Measurements from ENCODE around the gene C14orf132. TPM values are rescaled to one million over a fixed set of nuclear protein-coding genes. Genes with fewer than 3 reads are reported as not detected.

Gene C14orf132
- total RNA-seq, 2 donors from 2014 or later: 23.0 to 37.5 TPM

DNA sequence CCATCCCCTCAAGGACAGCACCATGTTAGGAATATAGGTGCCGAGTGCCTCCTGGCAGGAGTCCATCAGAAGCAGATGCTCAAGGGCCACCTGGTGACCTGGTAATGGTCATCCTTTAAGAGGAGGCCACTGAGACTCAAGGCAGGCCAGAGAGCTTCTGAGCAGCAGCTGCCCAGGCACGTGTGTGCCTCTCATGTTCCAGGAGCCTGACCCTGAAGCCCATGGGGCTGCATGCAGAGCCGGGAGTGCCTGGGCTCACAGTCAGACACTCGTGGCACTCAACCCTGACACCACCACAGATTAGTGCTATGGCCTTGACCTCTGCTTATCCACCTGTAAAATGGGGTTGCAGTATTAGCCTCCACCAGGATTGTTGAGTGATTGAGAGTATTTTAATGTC lies 45.6 kb downstream of the C14orf132 start:
- Histone ChIP-seq H3K9me3 (no peaks in the 10 kb centered on the region), H3K27me3 (replicated peaks; ENCODE audit: insufficient read depth) (no peaks in the 10 kb centered on the region), H3K4me3 (no peak overlapping the region), H3K36me3 (peaks cover 26% of the 10 kb centered on the region), H3K4me1 (ENCODE audit: control insufficient read depth in 1 of 2, low read depth in 2 of 2) (no peaks in the 10 kb centered on the region), H3K27ac (no peak overlapping the region)
- TF ChIP-seq, protein P1, sequence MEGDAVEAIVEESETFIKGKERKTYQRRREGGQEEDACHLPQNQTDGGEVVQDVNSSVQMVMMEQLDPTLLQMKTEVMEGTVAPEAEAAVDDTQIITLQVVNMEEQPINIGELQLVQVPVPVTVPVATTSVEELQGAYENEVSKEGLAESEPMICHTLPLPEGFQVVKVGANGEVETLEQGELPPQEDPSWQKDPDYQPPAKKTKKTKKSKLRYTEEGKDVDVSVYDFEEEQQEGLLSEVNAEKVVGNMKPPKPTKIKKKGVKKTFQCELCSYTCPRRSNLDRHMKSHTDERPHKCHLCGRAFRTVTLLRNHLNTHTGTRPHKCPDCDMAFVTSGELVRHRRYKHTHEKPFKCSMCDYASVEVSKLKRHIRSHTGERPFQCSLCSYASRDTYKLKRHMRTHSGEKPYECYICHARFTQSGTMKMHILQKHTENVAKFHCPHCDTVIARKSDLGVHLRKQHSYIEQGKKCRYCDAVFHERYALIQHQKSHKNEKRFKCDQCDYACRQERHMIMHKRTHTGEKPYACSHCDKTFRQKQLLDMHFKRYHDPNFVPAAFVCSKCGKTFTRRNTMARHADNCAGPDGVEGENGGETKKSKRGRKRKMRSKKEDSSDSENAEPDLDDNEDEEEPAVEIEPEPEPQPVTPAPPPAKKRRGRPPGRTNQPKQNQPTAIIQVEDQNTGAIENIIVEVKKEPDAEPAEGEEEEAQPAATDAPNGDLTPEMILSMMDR (IDR thresholded peaks at IDR 0.05): no peak
- ATAC-seq (ENCODE audit: insufficient number of reproducible peaks, low FRiP score, low read depth) (no peak), DNase-seq (ENCODE audit: low spot score) (no peak)

DNA sequence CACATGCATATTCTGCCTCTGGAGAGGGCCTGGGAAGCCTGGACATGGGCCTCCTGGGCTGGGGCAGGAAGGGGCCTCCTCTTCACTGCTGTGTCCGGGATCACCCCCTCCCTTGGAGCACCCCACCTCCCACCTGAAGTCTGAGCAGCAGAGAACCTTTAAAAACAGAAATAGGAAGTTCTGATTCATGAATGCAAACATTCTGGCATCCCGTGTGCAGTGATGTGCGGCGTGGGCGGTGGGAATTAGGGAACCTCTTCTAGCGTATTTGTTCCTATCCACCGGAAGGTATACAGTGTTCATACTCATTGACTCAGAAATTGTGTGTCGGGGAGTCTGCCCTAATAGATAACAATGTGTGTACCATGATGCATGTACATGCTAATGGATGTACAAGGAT lies 46.2 kb downstream of the C14orf132 start:
- no peak for DNase-seq (ENCODE audit: low spot score)
- H3K4me1 ChIP-seq (ENCODE audit: control insufficient read depth in 1 of 2, low read depth in 2 of 2): peaks cover 0 to 2% of the 10 kb centered on the region in 2 donors
- no peaks in the 10 kb centered on the region for H3K9me3 ChIP-seq
- H3K27me3 ChIP-seq (replicated peaks; ENCODE audit: insufficient read depth): no peaks in the 10 kb centered on the region
- TF ChIP-seq, protein P1 (IDR thresholded peaks at IDR 0.05): no peak
- no peak overlapping the region for H3K27ac ChIP-seq
- no peak overlapping the region for H3K4me3 ChIP-seq
- peaks cover 26% of the 10 kb centered on the region for H3K36me3 ChIP-seq
- no peak for ATAC-seq (ENCODE audit: insufficient number of reproducible peaks, low FRiP score, low read depth)

DNA sequence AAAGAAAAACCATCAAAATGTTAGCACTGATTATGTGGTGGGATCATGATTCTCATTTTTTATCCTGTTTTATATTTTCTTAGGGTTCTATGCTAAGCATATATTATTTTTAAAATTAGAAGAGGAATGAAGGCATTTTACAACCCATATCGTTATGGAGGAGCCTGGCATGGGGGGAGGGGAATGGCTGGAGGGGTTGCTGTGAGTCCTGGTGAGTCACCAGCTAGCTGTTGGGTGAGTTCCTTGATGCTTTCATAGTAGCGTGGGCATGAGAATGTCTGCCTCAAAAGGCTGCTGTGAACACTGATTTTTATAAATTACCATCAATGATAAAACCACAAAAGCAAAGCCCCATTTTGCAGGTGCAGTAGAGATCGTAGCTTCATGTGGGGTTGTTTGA lies 46.9 kb downstream of the C14orf132 start:
- Histone ChIP-seq H3K9me3 (no peaks in the 10 kb centered on the region), H3K27me3 (replicated peaks; ENCODE audit: insufficient read depth) (no peaks in the 10 kb centered on the region), H3K27ac (no peak overlapping the region), H3K4me1 (ENCODE audit: control insufficient read depth in 1 of 2, low read depth in 2 of 2) (peaks cover 0 to 9% of the 10 kb centered on the region in 2 donors), H3K4me3 (no peak overlapping the region), H3K36me3 (peaks cover 26% of the 10 kb centered on the region)
- DNase-seq (ENCODE audit: low spot score) (no peak), ATAC-seq (ENCODE audit: insufficient number of reproducible peaks, low FRiP score, low read depth) (no peak)
- TF ChIP-seq, protein P1 (IDR thresholded peaks at IDR 0.05): no peak

DNA sequence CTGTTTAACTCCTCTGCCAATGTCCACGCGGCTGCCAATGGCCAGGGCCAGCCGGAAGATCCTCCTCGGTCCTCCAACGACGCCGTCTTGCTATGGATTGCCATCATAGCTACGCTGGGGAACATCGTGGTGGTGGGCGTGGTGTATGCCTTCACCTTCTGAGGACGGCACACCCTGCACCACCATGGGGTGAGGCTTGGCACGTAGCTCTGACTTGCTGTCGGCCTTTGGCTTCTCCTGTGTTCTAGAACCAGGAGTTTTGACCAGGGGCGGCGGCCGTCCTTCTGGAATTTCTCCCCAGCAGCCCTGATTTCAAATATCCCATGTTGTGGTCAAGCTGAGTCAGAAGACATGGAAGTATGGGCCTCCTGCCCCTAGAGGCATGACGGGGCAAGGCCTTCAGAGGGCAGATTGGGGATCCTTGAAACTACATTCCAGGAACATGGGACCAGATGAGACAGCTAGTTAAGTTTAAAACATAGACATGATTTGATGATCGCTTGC lies 47.5 kb downstream of the C14orf132 start:
- Histone ChIP-seq H3K9me3 (no peaks in the 10 kb centered on the region), H3K4me1 (ENCODE audit: control insufficient read depth in 1 of 2, low read depth in 2 of 2) (peaks cover 0 to 9% of the 10 kb centered on the region in 2 donors), H3K27ac (no peak overlapping the region), H3K4me3 (no peak overlapping the region), H3K27me3 (replicated peaks; ENCODE audit: insufficient read depth) (no peaks in the 10 kb centered on the region), H3K36me3 (peaks cover 26% of the 10 kb centered on the region)
- TF ChIP-seq, protein P1 (IDR thresholded peaks at IDR 0.05): no peak
- ATAC-seq (ENCODE audit: insufficient number of reproducible peaks, low FRiP score, low read depth) (no peak), DNase-seq (ENCODE audit: low spot score) (no peak)

DNA sequence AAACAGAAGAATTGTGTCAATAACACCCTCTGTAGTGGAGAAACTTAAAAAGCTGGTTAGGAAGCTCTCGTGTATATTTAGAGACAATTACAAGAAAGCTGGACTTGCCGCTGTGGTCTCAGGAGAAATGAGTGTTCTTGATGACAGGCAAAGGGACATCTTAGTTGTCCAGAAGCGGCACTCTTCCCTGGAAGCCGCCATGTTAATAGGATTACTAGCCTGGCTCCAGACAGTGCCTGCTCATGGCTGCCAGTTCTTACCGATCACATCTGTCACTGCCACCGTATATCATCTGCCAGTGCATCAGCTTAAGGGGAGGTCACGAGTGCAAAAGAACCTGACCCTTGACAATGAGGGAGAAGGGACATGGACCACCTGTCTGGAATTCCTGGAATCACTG lies 48.9 kb downstream of the C14orf132 start:
- Histone ChIP-seq H3K4me1 (ENCODE audit: control insufficient read depth in 1 of 2, low read depth in 2 of 2) (peaks cover 0 to 9% of the 10 kb centered on the region in 2 donors), H3K27me3 (replicated peaks; ENCODE audit: insufficient read depth) (no peaks in the 10 kb centered on the region), H3K27ac (no peak overlapping the region), H3K4me3 (no peak overlapping the region), H3K9me3 (no peaks in the 10 kb centered on the region), H3K36me3 (peaks cover 26% of the 10 kb centered on the region)
- ATAC-seq (ENCODE audit: insufficient number of reproducible peaks, low FRiP score, low read depth) (no peak), DNase-seq (ENCODE audit: low spot score) (no peak)
- TF ChIP-seq, protein P1 (IDR thresholded peaks at IDR 0.05): no peak
